K562 (cell line): Measurements from ENCODE around the gene C17orf75. TPM values are rescaled to one million over a fixed set of nuclear protein-coding genes. Genes with fewer than 3 reads are reported as not detected.

Experiments used
- ARHGAP35 ChIP-seq: fragments of 450-650 bp; IDR thresholded peaks from 2 replicates; pipeline ENCODE4 v1.6.1; 2018; ENCODE audit not compliant: partially characterized antibody
- ARID2 ChIP-seq: fragments of 450-650 bp; IDR thresholded peaks from 2 replicates; pipeline ENCODE4 v1.6.1; 2017; ENCODE audit warnings: antibody characterized with exemption, mild to moderate bottlenecking
- CHD2 ChIP-seq: IDR thresholded peaks from 2 replicates; pipeline ENCODE4 v1.6.1; 2011; ENCODE audit warnings: low read depth, low read length
- CTCF ChIP-seq, 3 experiments: IDR thresholded peaks in 2 of 3; conservative IDR thresholded peaks in 1 of 3; 2 replicates each; pipeline ENCODE4 v1.5.1; 2011 to 2012; ENCODE audit warnings: low read length in 3 of 3, mild to moderate bottlenecking in 3 of 3, control low read depth in 2 of 3, improper control_type of control experiment in 1 of 3, inconsistent platforms in 1 of 3, low read depth in 1 of 3, mixed read lengths in 1 of 3, moderate library complexity in 1 of 3; ENCODE audit not compliant: insufficient read depth in 2 of 3
- DDX20 ChIP-seq: fragments of 450-650 bp; IDR thresholded peaks from 2 replicates; pipeline ENCODE4 v1.6.1; 2016; ENCODE audit warnings: missing genetic modification characterization, low read depth, mild to moderate bottlenecking, missing compliant biosample characterization, moderate library complexity
- E2F3 ChIP-seq: fragments of 250-450 bp; sonication (Bioruptor Pico); IDR thresholded peaks from 2 replicates; pipeline ENCODE4 v1.4.0; 2020; ENCODE audit warnings: mild to moderate bottlenecking
- ELF4 ChIP-seq: fragments of 450-650 bp; formaldehyde crosslinking; IDR thresholded peaks from 2 replicates; pipeline ENCODE4 v1.4.0; 2022; ENCODE audit warnings: missing genetic modification characterization
- ESRRA ChIP-seq: fragments of 450-650 bp; IDR thresholded peaks from 2 replicates; pipeline ENCODE4 v1.6.1; 2014; ENCODE audit warnings: low read depth, mild to moderate bottlenecking, moderate library complexity, borderline replicate concordance
- GABPA ChIP-seq: fragments of 200-800 bp; sonication (Bioruptor generic); conservative IDR thresholded peaks from 2 replicates; pipeline ENCODE4 v1.6.1; 2016; ENCODE audit warnings: low read depth, missing genetic modification characterization, missing compliant biosample characterization
- HDAC2 ChIP-seq: fragments of 450-650 bp; IDR thresholded peaks from 2 replicates; pipeline ENCODE4 v1.6.1; 2016; ENCODE audit warnings: mild to moderate bottlenecking
- MED1 ChIP-seq: sonication (generic); formaldehyde crosslinking; IDR thresholded peaks from 2 replicates; pipeline ENCODE4 v1.8.1; 2023; ENCODE audit warnings: missing genetic modification reagents, borderline replicate concordance
- NEUROD1 ChIP-seq: fragments of 150-350 bp; IDR thresholded peaks from 2 replicates; pipeline ENCODE4 v1.6.1; 2014; ENCODE audit warnings: borderline replicate concordance, low read length, low read depth; ENCODE audit not compliant: partially characterized antibody
- NFATC3 ChIP-seq: fragments of 450-650 bp; IDR thresholded peaks from 2 replicates; pipeline ENCODE4 v1.6.1; 2017; ENCODE audit warnings: mild to moderate bottlenecking
- NFRKB ChIP-seq: fragments of 450-650 bp; IDR thresholded peaks from 2 replicates; pipeline ENCODE4 v1.6.1; 2016; ENCODE audit warnings: low read depth
- RFX5 ChIP-seq: IDR thresholded peaks from 2 replicates; pipeline ENCODE4 v1.6.1; 2011; ENCODE audit warnings: low read depth, mild to moderate bottlenecking, improper control_type of control experiment, low read length
- SMARCA4 ChIP-seq: fragments of 450-650 bp; IDR thresholded peaks from 2 replicates; pipeline ENCODE4 v1.6.1; 2016
- SMARCB1 ChIP-seq: IDR thresholded peaks from 2 replicates; pipeline ENCODE4 v1.6.1; 2011; ENCODE audit warnings: improper control_type of control experiment, low read depth; ENCODE audit not compliant: insufficient read length
- SP1 ChIP-seq: sonication (generic); formaldehyde crosslinking; IDR thresholded peaks from 2 replicates; pipeline ENCODE4 v1.8.1; 2022; ENCODE audit warnings: mild to moderate bottlenecking, missing genetic modification reagents
- TAL1 ChIP-seq: fragments of 450-650 bp; IDR thresholded peaks from 2 replicates; pipeline ENCODE4 v1.6.1; 2016; ENCODE audit warnings: mild to moderate bottlenecking
- TRIM25 ChIP-seq: fragments of 450-650 bp; IDR thresholded peaks from 2 replicates; pipeline ENCODE4 v1.7.0; 2016; ENCODE audit warnings: borderline replicate concordance
- TSHZ1 ChIP-seq: fragments of 250-450 bp; sonication (Bioruptor Pico); IDR thresholded peaks from 2 replicates; pipeline ENCODE4 v1.4.0; 2020; ENCODE audit warnings: mild to moderate bottlenecking, moderate library complexity
- U2AF2 ChIP-seq: fragments of 200-400 bp; formaldehyde crosslinking; optimal IDR thresholded peaks from 2 replicates; pipeline ENCODE3; 2017; ENCODE audit warnings: low read depth, mild to moderate bottlenecking, low read length
- ZNF449 ChIP-seq: fragments of 250-450 bp; sonication (Bioruptor Pico); IDR thresholded peaks from 2 replicates; pipeline ENCODE4 v1.8.0; 2022; ENCODE audit warnings: moderate library complexity, mild to moderate bottlenecking, inconsistent platforms
- ZNF830 ChIP-seq: fragments of 250-450 bp; sonication (Bioruptor Pico); IDR thresholded peaks from 2 replicates; pipeline ENCODE4 v1.5.0; 2021; ENCODE audit warnings: mild to moderate bottlenecking
- polyA plus RNA-seq, 8 experiments: library from polyadenylated mRNA; depleted of rRNA in 4 of 8; stranded (reverse) in 5 of 8; unstranded in 3 of 8; fragments of >200 nt; fragmentation: Nextera tagmentation in 2 of 8; fragmentation: Illumina TruSeq in 1 of 8; extraction: Ambion mirVana in 2 of 8; extraction: Trizol in 1 of 8; gene quantifications; 2 replicates each; pipeline versions ENCODE4 v1.2.1 to v1.2.3, GENCODE V29; 2011 to 2014; ENCODE audit warnings: inconsistent platforms in 1 of 8, missing spikeins in 1 of 8
- total RNA-seq, 7 experiments: library from RNA; depleted of rRNA in 6 of 7; stranded (reverse); fragments of >200 nt in 6 of 7; fragmentation: Illumina TruSeq in 2 of 7; extraction: Trizol in 2 of 7; gene quantifications; 2 replicates each; pipeline versions ENCODE4 v1.2.1 to v1.2.3, GENCODE V29; 2011 to 2021; ENCODE audit warnings: low replicate concordance in 1 of 7

The C17orf75 gene
- total and polyA plus RNA-seq, 9 of the 15 experiments (the other 6 are each of a cell fraction or from before 2014, with no cell fraction given), result 15.5 to 55.7 (median 18.5) TPM

GRCh38 chr17:32286518-32286900, 55.5 kb downstream of the C17orf75 start (continued):
- no peak for TF ChIP-seq TRIM25
- peak; percentile 26; the same call in 1 of the 2 replicates for TF ChIP-seq GABPA (tag)
- TF ChIP-seq ESRRA, result no peak
- TF ChIP-seq TSHZ1 (CRISPR knock-in tag), result no peak
- no peak for TF ChIP-seq ARHGAP35
- no peak for TF ChIP-seq E2F3 (CRISPR knock-in tag)
- TF ChIP-seq SP1 (CRISPR knock-in tag), result no peak
- TF ChIP-seq RFX5, result no peak
- no peak for TF ChIP-seq U2AF2
- no peak for TF ChIP-seq ZNF830 (CRISPR knock-in tag)
- TF ChIP-seq CHD2, result no peak
- TF ChIP-seq NFRKB, result no peak
- TF ChIP-seq ARID2, result no peak
- TF ChIP-seq NEUROD1, result no peak
- TF ChIP-seq TAL1, result peak; percentile 83
- peak; percentile 57 for TF ChIP-seq HDAC2
- no peak for TF ChIP-seq ELF4 (CRISPR knock-in tag)
- no peak for TF ChIP-seq DDX20 (tag)
- TF ChIP-seq CTCF (IDR thresholded peaks at IDR 0.05 in 2 of 3, conservative IDR thresholded peaks at IDR 0.05 in 1 of 3; ENCODE audit: insufficient read depth in 2 of 3, low read depth in 1 of 3, low read length in 3 of 3), result no peak
- no peak for TF ChIP-seq ZNF449 (CRISPR knock-in tag)
- TF ChIP-seq NFATC3, result no peak
- TF ChIP-seq MED1, result no peak
- peak; percentile 15 for TF ChIP-seq SMARCB1
- TF ChIP-seq SMARCA4, result peak; percentile 95
